RCC 7860 (cell line): ENCODE data around the gene ZWINT.
A peak's percentile ranks its signal among the peaks of the same experiment; 100 is the strongest.

Experiments
- DNase-seq: peaks from one replicate; pipeline ENCODE4 v3.0.0-alpha.2; 2015; ENCODE audit warnings: low spot score
- FAIRE-seq: peaks from 2 replicates; lab custom pipeline; 2012; peaks lifted over from hg19 to GRCh38; lab: Jason Lieb, UNC

Gene ZWINT

GRCh38 chr10:56360967-56361612 lies at the start of gene ZWINT:
ZWINT (minus strand) TSS chr10:56361259; CDS start chr10:56361236, 23 bp downstream.
- DNase-seq: peak; percentile 94
- peak; percentile 89 for FAIRE-seq

GRCh38 chr10:56383806-56384205 lies 22.7 kb upstream of the ZWINT start:
- FAIRE-seq: no peak

GRCh38 chr10:56370217-56371113 lies 9.4 kb upstream of the ZWINT start:
- DNase-seq (no peak), FAIRE-seq (no peak)

More at GRCh38 chr10:56383806-56384205, 22.7 kb upstream of the ZWINT start:
- no peak for DNase-seq

GRCh38 chr10:56360583-56360966 lies 484 bp downstream of the ZWINT start:
- no peak for DNase-seq
- FAIRE-seq: no peak

- FAIRE-seq: no peak
- DNase-seq: no peak
These were observed 1.2 kb downstream of the ZWINT start for GRCh38 chr10:56359837-56360236.

GRCh38 chr10:56357018-56357417 lies 4.0 kb downstream of the ZWINT start:
- FAIRE-seq: peak; percentile 37
- no peak for DNase-seq

GRCh38 chr10:56351909-56352630 lies 9.0 kb downstream of the ZWINT start:
- DNase-seq (no peak), FAIRE-seq (no peak)

- DNase-seq: no peak
- no peak for FAIRE-seq
These were observed 11.4 kb downstream of the ZWINT start for GRCh38 chr10:56349611-56350010.

- FAIRE-seq (no peak), DNase-seq (no peak)
These were observed 13.0 kb downstream of the ZWINT start for GRCh38 chr10:56348101-56348500.

- DNase-seq: no peak
- no peak for FAIRE-seq
These were observed 14.1 kb downstream of the ZWINT start for GRCh38 chr10:56346845-56347415.

GRCh38 chr10:56341612-56342011 lies 19.4 kb downstream of the ZWINT start:
- FAIRE-seq: no peak
- no peak for DNase-seq

- FAIRE-seq: peak; percentile 45
- no peak for DNase-seq
These were observed 31.1 kb downstream of the ZWINT start for GRCh38 chr10:56329961-56330360.

GRCh38 chr10:56327118-56327517 lies 33.9 kb downstream of the ZWINT start:
- DNase-seq (no peak), FAIRE-seq (no peak)

- FAIRE-seq (peak; percentile 8), DNase-seq (peak; percentile 59)
These were observed 41.7 kb downstream of the ZWINT start for GRCh38 chr10:56319386-56319785.

- DNase-seq (no peak), FAIRE-seq (no peak)
These were observed 42.2 kb downstream of the ZWINT start for GRCh38 chr10:56318816-56319215.

- FAIRE-seq: no peak
- DNase-seq: no peak
These were observed 43.5 kb downstream of the ZWINT start for GRCh38 chr10:56317603-56318002.

- no peak for DNase-seq
- no peak for FAIRE-seq
These were observed 44.5 kb downstream of the ZWINT start for GRCh38 chr10:56316603-56317002.
